Measurements from ENCODE around the gene BBX.

DNA sequence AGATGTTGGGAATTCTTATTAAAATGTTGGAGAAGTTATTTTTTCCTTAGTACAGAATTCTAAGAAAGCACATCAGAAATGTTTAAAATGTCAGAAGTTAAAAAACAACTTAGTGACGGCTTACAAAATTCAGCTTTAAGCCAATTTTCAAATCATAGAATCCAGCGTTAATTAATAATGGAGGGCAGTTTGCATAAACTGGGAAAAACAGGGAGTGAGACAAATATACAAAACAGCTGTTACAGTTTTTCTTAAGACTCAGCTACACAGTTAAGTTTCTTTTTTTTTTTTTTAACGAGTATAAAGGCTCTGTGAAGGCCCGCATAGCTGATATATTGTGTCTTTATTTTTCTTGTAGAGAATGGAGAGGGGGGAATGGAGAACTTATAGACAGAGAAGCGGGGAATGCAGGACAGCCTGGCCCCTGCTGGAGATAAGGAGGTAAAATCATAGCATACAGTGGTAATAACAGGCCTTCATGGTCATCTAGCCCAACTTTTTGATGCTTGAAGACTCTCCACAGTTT lies 164.4 kb downstream of the BBX start:
- TF ChIP-seq, protein P1, sequence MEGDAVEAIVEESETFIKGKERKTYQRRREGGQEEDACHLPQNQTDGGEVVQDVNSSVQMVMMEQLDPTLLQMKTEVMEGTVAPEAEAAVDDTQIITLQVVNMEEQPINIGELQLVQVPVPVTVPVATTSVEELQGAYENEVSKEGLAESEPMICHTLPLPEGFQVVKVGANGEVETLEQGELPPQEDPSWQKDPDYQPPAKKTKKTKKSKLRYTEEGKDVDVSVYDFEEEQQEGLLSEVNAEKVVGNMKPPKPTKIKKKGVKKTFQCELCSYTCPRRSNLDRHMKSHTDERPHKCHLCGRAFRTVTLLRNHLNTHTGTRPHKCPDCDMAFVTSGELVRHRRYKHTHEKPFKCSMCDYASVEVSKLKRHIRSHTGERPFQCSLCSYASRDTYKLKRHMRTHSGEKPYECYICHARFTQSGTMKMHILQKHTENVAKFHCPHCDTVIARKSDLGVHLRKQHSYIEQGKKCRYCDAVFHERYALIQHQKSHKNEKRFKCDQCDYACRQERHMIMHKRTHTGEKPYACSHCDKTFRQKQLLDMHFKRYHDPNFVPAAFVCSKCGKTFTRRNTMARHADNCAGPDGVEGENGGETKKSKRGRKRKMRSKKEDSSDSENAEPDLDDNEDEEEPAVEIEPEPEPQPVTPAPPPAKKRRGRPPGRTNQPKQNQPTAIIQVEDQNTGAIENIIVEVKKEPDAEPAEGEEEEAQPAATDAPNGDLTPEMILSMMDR (conservative IDR thresholded peaks at IDR 0.05; ENCODE audit: low read depth, low read length), result no peak
- TF ChIP-seq EZH2phosphoT487 (IDR thresholded peaks at IDR 0.05; ENCODE audit: borderline replicate concordance, low read length), result no peak
- no peak for TF ChIP-seq EZH2 (IDR thresholded peaks at IDR 0.05; ENCODE audit: low read length, unreplicated experiment)
